Panc1 (cell line): ENCODE data around the gene YIPF1. TPM values are rescaled to one million over a fixed set of nuclear protein-coding genes. Genes with fewer than 3 reads are reported as not detected.

Experiments
- ATAC-seq: fragments of 200-7000 bp; cut with Tn5 transposase; 2 replicates; pipeline ENCODE4 v1.9.1; 2020; ENCODE audit warnings: mild to moderate bottlenecking, moderate library complexity
- BruUV-seq: library from RNA; stranded (reverse); fragments of 400-500 nt; replicated peaks from 2 replicates; lab custom pipeline; 2021; lab: Mats Ljungman, UMichigan
- CTCF ChIA-PET: fragments of 300-600 bp; sonication (Branson Sonifier 250); formaldehyde crosslinking; loops from one replicate; lab custom pipeline; 2022; ENCODE audit warnings: antibody characterized with exemption; lab: Charles Lee
- POLR2A ChIA-PET: fragments of 300-600 bp; sonication (Branson Sonifier 250); formaldehyde crosslinking; loops from one replicate; lab custom pipeline; 2022; ENCODE audit warnings: antibody characterized with exemption; lab: Charles Lee
- DNase-seq: peaks from one replicate; pipeline ENCODE4 v3.0.0-alpha.2; 2010; ENCODE audit warnings: low read depth, low spot score
- H3K27ac ChIP-seq: 2 replicates; pipeline ENCODE4 v1.5.1; 2011; ENCODE audit warnings: mild to moderate bottlenecking, low read length, inconsistent platforms
- H3K27me3 ChIP-seq: fragments of 200-500 bp; sonication (Bioruptor generic); 2 replicates; pipeline ENCODE4 v1.6.0; 2014; ENCODE audit warnings: low read length, inconsistent platforms; ENCODE audit not compliant: control insufficient read depth, insufficient read depth
- H3K36me3 ChIP-seq: fragments of 200-500 bp; sonication (Bioruptor generic); 2 replicates; pipeline ENCODE4 v1.5.1; 2014; ENCODE audit warnings: inconsistent platforms, mild to moderate bottlenecking, low read length, moderate library complexity; ENCODE audit not compliant: control insufficient read depth, insufficient read depth
- H3K4me1 ChIP-seq: 2 replicates; pipeline ENCODE4 v1.5.1; 2011; ENCODE audit warnings: inconsistent platforms, mild to moderate bottlenecking, low read length, moderate library complexity; ENCODE audit not compliant: control insufficient read depth, insufficient read depth
- H3K4me3 ChIP-seq, 2 experiments: 2 replicates each; pipeline ENCODE4 v1.5.1; 2011 to 2012; ENCODE audit warnings: low read depth in 2 of 2, low read length in 2 of 2, mild to moderate bottlenecking in 2 of 2, inconsistent platforms in 1 of 2, moderate library complexity in 1 of 2
- H3K9me3 ChIP-seq: fragments of 200-500 bp; sonication (Bioruptor generic); 2 replicates; pipeline ENCODE4 v1.5.1; 2014; ENCODE audit warnings: low read depth, mild to moderate bottlenecking, inconsistent platforms, low read length, moderate library complexity; ENCODE audit not compliant: control insufficient read depth, insufficient read depth
- POLR2AphosphoS5 ChIP-seq: IDR thresholded peaks from 2 replicates; pipeline ENCODE4 v1.6.1; 2012; ENCODE audit warnings: mild to moderate bottlenecking, low read depth, low read length, moderate library complexity
- SIN3A ChIP-seq: IDR thresholded peaks from 2 replicates; pipeline ENCODE4 v1.6.1; 2012; ENCODE audit warnings: low read depth, mild to moderate bottlenecking, low read length, moderate library complexity, borderline replicate concordance; ENCODE audit not compliant: insufficient read depth
- TCF7L2 ChIP-seq: IDR thresholded peaks from 2 replicates; pipeline ENCODE4 v1.6.1; 2011; ENCODE audit warnings: mild to moderate bottlenecking, low read depth, low read length, inconsistent platforms
- in situ Hi-C: cut with HindIII; loops from 2 replicates; pipeline ENCODE4 v1.10.0; 2016; ENCODE audit warnings: low sequenced_read_pairs, low pct_unique_long_range_greater_than_20kb
- intact Hi-C: fragments of 100-400 bp; cut with micrococcal nuclease; formaldehyde crosslinking; loops from one replicate; pipeline ENCODE4 v1.10.0; 2022; ENCODE audit not compliant: unreplicated experiment
- total RNA-seq: library from RNA; stranded (reverse); gene quantifications from one replicate; pipeline ENCODE4 v1.2.1, GENCODE V29; 2021; ENCODE audit not compliant: unreplicated experiment
- TF ChIP-seq, protein P1 (sequence below), 2 experiments: IDR thresholded peaks; 2 replicates each; pipeline ENCODE4 v1.6.1; 2011 to 2012; ENCODE audit warnings: low read depth in 2 of 2, control low read depth in 1 of 2, low read length in 1 of 2, mild to moderate bottlenecking in 1 of 2, moderate library complexity in 1 of 2; ENCODE audit not compliant: insufficient read depth in 1 of 2
- TF ChIP-seq, protein P2 (sequence below): fragments of 450-650 bp; IDR thresholded peaks from 2 replicates; pipeline ENCODE4 v1.5.1; 2017; ENCODE audit warnings: mild to moderate bottlenecking

Gene YIPF1
- total RNA-seq, 1 experiment from 2014 or later: 21.4 TPM

GRCh38 chr1:53833393-53833792 is 56.2 kb downstream of the YIPF1 start:
- Histone ChIP-seq H3K36me3 (no peaks in the 10 kb centered on the region; the same call in 1 of the 2 replicates), H3K27me3 (no peaks in the 10 kb centered on the region), H3K9me3 (no peaks in the 10 kb centered on the region), H3K4me1 (peaks cover 16% of the 10 kb centered on the region; the same call in 1 of the 2 replicates), H3K4me3 (no peak overlapping the region), H3K27ac (no peak overlapping the region)
- CTCF ChIA-PET: no interaction called here
- BruUV-seq: no TSS peak
- no peak for TF ChIP-seq TCF7L2
- TF ChIP-seq, protein P1, sequence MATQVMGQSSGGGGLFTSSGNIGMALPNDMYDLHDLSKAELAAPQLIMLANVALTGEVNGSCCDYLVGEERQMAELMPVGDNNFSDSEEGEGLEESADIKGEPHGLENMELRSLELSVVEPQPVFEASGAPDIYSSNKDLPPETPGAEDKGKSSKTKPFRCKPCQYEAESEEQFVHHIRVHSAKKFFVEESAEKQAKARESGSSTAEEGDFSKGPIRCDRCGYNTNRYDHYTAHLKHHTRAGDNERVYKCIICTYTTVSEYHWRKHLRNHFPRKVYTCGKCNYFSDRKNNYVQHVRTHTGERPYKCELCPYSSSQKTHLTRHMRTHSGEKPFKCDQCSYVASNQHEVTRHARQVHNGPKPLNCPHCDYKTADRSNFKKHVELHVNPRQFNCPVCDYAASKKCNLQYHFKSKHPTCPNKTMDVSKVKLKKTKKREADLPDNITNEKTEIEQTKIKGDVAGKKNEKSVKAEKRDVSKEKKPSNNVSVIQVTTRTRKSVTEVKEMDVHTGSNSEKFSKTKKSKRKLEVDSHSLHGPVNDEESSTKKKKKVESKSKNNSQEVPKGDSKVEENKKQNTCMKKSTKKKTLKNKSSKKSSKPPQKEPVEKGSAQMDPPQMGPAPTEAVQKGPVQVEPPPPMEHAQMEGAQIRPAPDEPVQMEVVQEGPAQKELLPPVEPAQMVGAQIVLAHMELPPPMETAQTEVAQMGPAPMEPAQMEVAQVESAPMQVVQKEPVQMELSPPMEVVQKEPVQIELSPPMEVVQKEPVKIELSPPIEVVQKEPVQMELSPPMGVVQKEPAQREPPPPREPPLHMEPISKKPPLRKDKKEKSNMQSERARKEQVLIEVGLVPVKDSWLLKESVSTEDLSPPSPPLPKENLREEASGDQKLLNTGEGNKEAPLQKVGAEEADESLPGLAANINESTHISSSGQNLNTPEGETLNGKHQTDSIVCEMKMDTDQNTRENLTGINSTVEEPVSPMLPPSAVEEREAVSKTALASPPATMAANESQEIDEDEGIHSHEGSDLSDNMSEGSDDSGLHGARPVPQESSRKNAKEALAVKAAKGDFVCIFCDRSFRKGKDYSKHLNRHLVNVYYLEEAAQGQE (IDR thresholded peaks at IDR 0.05; ENCODE audit: insufficient read depth in 1 of 2, low read depth in 2 of 2, low read length in 1 of 2): no peak
- TF ChIP-seq, protein P2, sequence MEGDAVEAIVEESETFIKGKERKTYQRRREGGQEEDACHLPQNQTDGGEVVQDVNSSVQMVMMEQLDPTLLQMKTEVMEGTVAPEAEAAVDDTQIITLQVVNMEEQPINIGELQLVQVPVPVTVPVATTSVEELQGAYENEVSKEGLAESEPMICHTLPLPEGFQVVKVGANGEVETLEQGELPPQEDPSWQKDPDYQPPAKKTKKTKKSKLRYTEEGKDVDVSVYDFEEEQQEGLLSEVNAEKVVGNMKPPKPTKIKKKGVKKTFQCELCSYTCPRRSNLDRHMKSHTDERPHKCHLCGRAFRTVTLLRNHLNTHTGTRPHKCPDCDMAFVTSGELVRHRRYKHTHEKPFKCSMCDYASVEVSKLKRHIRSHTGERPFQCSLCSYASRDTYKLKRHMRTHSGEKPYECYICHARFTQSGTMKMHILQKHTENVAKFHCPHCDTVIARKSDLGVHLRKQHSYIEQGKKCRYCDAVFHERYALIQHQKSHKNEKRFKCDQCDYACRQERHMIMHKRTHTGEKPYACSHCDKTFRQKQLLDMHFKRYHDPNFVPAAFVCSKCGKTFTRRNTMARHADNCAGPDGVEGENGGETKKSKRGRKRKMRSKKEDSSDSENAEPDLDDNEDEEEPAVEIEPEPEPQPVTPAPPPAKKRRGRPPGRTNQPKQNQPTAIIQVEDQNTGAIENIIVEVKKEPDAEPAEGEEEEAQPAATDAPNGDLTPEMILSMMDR: no peak
- no peak for TF ChIP-seq SIN3A
- no peak for TF ChIP-seq POLR2AphosphoS5
- POLR2A ChIA-PET: no interaction called here
- ATAC-seq (no peak), DNase-seq (no peak)
- intact Hi-C loops: no loop called here
- in situ Hi-C loops: no loop called here

- CTCF ChIA-PET: interaction anchor here (0.7 kb wide), 1 partner anchor 135 kb away, joined by 3 read pairs; no protein-coding TSS in a partner anchor
- Histone ChIP-seq H3K4me3 (no peak overlapping the region), H3K36me3 (peaks cover 11% of the 10 kb centered on the region; the same call in 1 of the 2 replicates), H3K4me1 (no peaks in the 10 kb centered on the region), H3K27ac (no peak overlapping the region), H3K27me3 (no peaks in the 10 kb centered on the region), H3K9me3 (no peaks in the 10 kb centered on the region)
- DNase-seq: no peak
- TF ChIP-seq TCF7L2: no peak
- TF ChIP-seq POLR2AphosphoS5: no peak
- TF ChIP-seq, protein P2: no peak
- TF ChIP-seq, protein P1 (IDR thresholded peaks at IDR 0.05; ENCODE audit: insufficient read depth in 1 of 2, low read depth in 2 of 2, low read length in 1 of 2): no peak
- TF ChIP-seq SIN3A: no peak
- BruUV-seq: no TSS peak
- no peak for ATAC-seq
- POLR2A ChIA-PET: no interaction called here
- intact Hi-C loops (no loop called here), in situ Hi-C loops (no loop called here)
These were observed 63.2 kb downstream of the YIPF1 start for GRCh38 chr1:53826367-53826766.
